Stimulated activated naive CD8-positive, alpha-beta T cell treated with anti-CD3 and anti-CD28 coated beads, Interleukin-15, amount 100 ng/mL, for 72 hours (primary cell): ENCODE data around the gene ATP1A2.

Experiments used
- ATAC-seq: fragments of 150-1000 bp; cut with Tn5 transposase; 2 replicates; pipeline ENCODE4 v1.10.0; 2021; ENCODE audit warnings: mild to moderate bottlenecking, moderate library complexity
- DNase-seq, 2 donors: peaks; one replicate each; pipeline ENCODE4 v3.0.0; 2021 to 2022
- H3K27ac Mint-ChIP-seq, 2 donors: one replicate each; pipeline ENCODE4 v1.8.0; 2022; ENCODE audit warnings: mild to moderate bottlenecking in 2 of 2, mixed read lengths in 2 of 2, moderate library complexity in 2 of 2
- H3K27me3 Mint-ChIP-seq: one replicate; pipeline ENCODE4 v1.8.0; 2022; ENCODE audit warnings: mixed read lengths
- H3K4me1 Mint-ChIP-seq: one replicate; pipeline ENCODE4 v1.8.0; 2022; ENCODE audit warnings: mild to moderate bottlenecking, mixed read lengths
- H3K4me3 Mint-ChIP-seq, 2 donors: one replicate each; pipeline ENCODE4 v1.8.0; 2022; ENCODE audit warnings: mild to moderate bottlenecking in 2 of 2, mixed read lengths in 2 of 2, moderate library complexity in 1 of 2
- H3K9me3 Mint-ChIP-seq, 2 donors: one replicate each; pipeline ENCODE4 v1.8.0; 2022; ENCODE audit warnings: mixed read lengths in 2 of 2

The ATP1A2 gene

GRCh38 chr1:160136121-160136925 lies 20.8 kb downstream of the ATP1A2 start:
- no peak for DNase-seq
- Mint-ChIP-seq H3K4me1 (no peaks in the 10 kb centered on the region), H3K27me3 (peaks cover 28% of the 10 kb centered on the region), H3K9me3 (no peaks in the 10 kb centered on the region), H3K27ac (no peak overlapping the region), H3K4me3 (no peak overlapping the region)
- ATAC-seq, result no peak

- Mint-ChIP-seq H3K4me1 (no peaks in the 10 kb centered on the region), H3K27me3 (peaks cover 26% of the 10 kb centered on the region), H3K27ac (no peak overlapping the region)
Measured at GRCh38 chr1:160136926-160137200, 21.3 kb downstream of the ATP1A2 start.

GRCh38 chr1:160137216-160137862 lies 21.8 kb downstream of the ATP1A2 start:
- Mint-ChIP-seq H3K27me3 (peaks cover 26% of the 10 kb centered on the region), H3K27ac (no peak overlapping the region), H3K4me1 (no peaks in the 10 kb centered on the region), H3K4me3 (no peak overlapping the region), H3K9me3 (no peaks in the 10 kb centered on the region)
- DNase-seq, result no peak
- ATAC-seq, result no peak

More at GRCh38 chr1:160136926-160137200, 21.3 kb downstream of the ATP1A2 start:
- H3K4me3 Mint-ChIP-seq, result no peak overlapping the region
- DNase-seq (no peak), ATAC-seq (no peak)
- H3K9me3 Mint-ChIP-seq, result no peaks in the 10 kb centered on the region

GRCh38 chr1:160139840-160140239 lies 24.3 kb downstream of the ATP1A2 start:
- H3K27me3 Mint-ChIP-seq, result peaks cover 27% of the 10 kb centered on the region
- ATAC-seq, result no peak
- H3K4me1 Mint-ChIP-seq, result no peaks in the 10 kb centered on the region
- no peak overlapping the region for H3K27ac Mint-ChIP-seq
- H3K4me3 Mint-ChIP-seq, result no peak overlapping the region
- DNase-seq, result no peak
- no peaks in the 10 kb centered on the region for H3K9me3 Mint-ChIP-seq

- peaks cover 31% of the 10 kb centered on the region for H3K27me3 Mint-ChIP-seq
Measured at GRCh38 chr1:160143695-160144094, 28.1 kb downstream of the ATP1A2 start.

GRCh38 chr1:160144921-160145320 lies 29.4 kb downstream of the ATP1A2 start:
- Mint-ChIP-seq H3K4me3 (no peak overlapping the region), H3K27me3 (peaks cover 25% of the 10 kb centered on the region), H3K27ac (no peak overlapping the region), H3K4me1 (no peaks in the 10 kb centered on the region), H3K9me3 (no peaks in the 10 kb centered on the region)
- DNase-seq (no peak), ATAC-seq (no peak)

More at GRCh38 chr1:160143695-160144094, 28.1 kb downstream of the ATP1A2 start:
- no peak for DNase-seq
- Mint-ChIP-seq H3K4me3 (no peak overlapping the region), H3K9me3 (no peaks in the 10 kb centered on the region), H3K4me1 (no peaks in the 10 kb centered on the region), H3K27ac (no peak overlapping the region)
- no peak for ATAC-seq

GRCh38 chr1:160146107-160146506 lies 30.5 kb downstream of the ATP1A2 start:
- H3K4me1 Mint-ChIP-seq, result no peaks in the 10 kb centered on the region
- no peaks in the 10 kb centered on the region for H3K9me3 Mint-ChIP-seq
- ATAC-seq (no peak), DNase-seq (no peak)
- peaks cover 21% of the 10 kb centered on the region for H3K27me3 Mint-ChIP-seq
- H3K27ac Mint-ChIP-seq, result no peak overlapping the region
- no peak overlapping the region for H3K4me3 Mint-ChIP-seq

- H3K27ac Mint-ChIP-seq, result no peak overlapping the region
Measured at GRCh38 chr1:160148121-160148520, 32.6 kb downstream of the ATP1A2 start.

GRCh38 chr1:160149233-160149632 lies 33.7 kb downstream of the ATP1A2 start:
- H3K9me3 Mint-ChIP-seq, result no peaks in the 10 kb centered on the region
- no peak overlapping the region for H3K27ac Mint-ChIP-seq
- H3K4me3 Mint-ChIP-seq, result no peak overlapping the region
- ATAC-seq (no peak), DNase-seq (no peak)
- H3K4me1 Mint-ChIP-seq, result no peaks in the 10 kb centered on the region
- H3K27me3 Mint-ChIP-seq, result peaks cover 7% of the 10 kb centered on the region

More at GRCh38 chr1:160148121-160148520, 32.6 kb downstream of the ATP1A2 start:
- H3K4me1 Mint-ChIP-seq, result no peaks in the 10 kb centered on the region
- DNase-seq (no peak), ATAC-seq (no peak)
- no peaks in the 10 kb centered on the region for H3K9me3 Mint-ChIP-seq
- peaks cover 8% of the 10 kb centered on the region for H3K27me3 Mint-ChIP-seq
- no peak overlapping the region for H3K4me3 Mint-ChIP-seq

GRCh38 chr1:160149716-160150115 lies 34.2 kb downstream of the ATP1A2 start:
- H3K27ac Mint-ChIP-seq, result no peak overlapping the region
- no peaks in the 10 kb centered on the region for H3K4me1 Mint-ChIP-seq
- DNase-seq (no peak), ATAC-seq (no peak)
- H3K27me3 Mint-ChIP-seq, result peaks cover 5% of the 10 kb centered on the region
- no peak overlapping the region for H3K4me3 Mint-ChIP-seq
- H3K9me3 Mint-ChIP-seq, result no peaks in the 10 kb centered on the region

GRCh38 chr1:160151303-160151702 lies 35.7 kb downstream of the ATP1A2 start, which contains the start of gene ATP1A4:
Gene ATP1A4, plus strand, starts transcription at chr1:160151603. Its CDS starts 438 bp downstream, at chr1:160152041.
- H3K27me3 Mint-ChIP-seq, result no peaks in the 10 kb centered on the region
- no peaks in the 10 kb centered on the region for H3K9me3 Mint-ChIP-seq
- no peak within 1 kb of the TSS for H3K4me3 Mint-ChIP-seq
- no peak within 1 kb of the TSS for H3K27ac Mint-ChIP-seq
- no peaks in the 10 kb centered on the region for H3K4me1 Mint-ChIP-seq
- ATAC-seq, result no peak
- DNase-seq, result no peak

- ATAC-seq, result no peak
- no peak for DNase-seq
- Mint-ChIP-seq H3K27ac (no peak overlapping the region), H3K27me3 (peaks cover 7% of the 10 kb centered on the region), H3K4me1 (no peaks in the 10 kb centered on the region), H3K4me3 (no peak overlapping the region), H3K9me3 (no peaks in the 10 kb centered on the region)
Measured at GRCh38 chr1:160154790-160155189, 39.2 kb downstream of the ATP1A2 start.

GRCh38 chr1:160156361-160156760 lies 40.8 kb downstream of the ATP1A2 start:
- H3K4me3 Mint-ChIP-seq, result no peak overlapping the region
- no peak overlapping the region for H3K27ac Mint-ChIP-seq
- ATAC-seq (no peak), DNase-seq (no peak)
- no peaks in the 10 kb centered on the region for H3K9me3 Mint-ChIP-seq
- peaks cover 7% of the 10 kb centered on the region for H3K27me3 Mint-ChIP-seq
- H3K4me1 Mint-ChIP-seq, result no peaks in the 10 kb centered on the region

- ATAC-seq, result no peak
- H3K27me3 Mint-ChIP-seq, result peaks cover 7% of the 10 kb centered on the region
Measured at GRCh38 chr1:160157174-160157573, 41.6 kb downstream of the ATP1A2 start.

GRCh38 chr1:160158031-160158430 lies 42.5 kb downstream of the ATP1A2 start:
- Mint-ChIP-seq H3K27ac (peak overlapping the region in 1 of 2 donors; percentile 80), H3K27me3 (peaks cover 7% of the 10 kb centered on the region), H3K4me1 (no peaks in the 10 kb centered on the region), H3K4me3 (no peak overlapping the region), H3K9me3 (no peaks in the 10 kb centered on the region)
- ATAC-seq (no peak), DNase-seq (no peak)

More at GRCh38 chr1:160157174-160157573, 41.6 kb downstream of the ATP1A2 start:
- H3K4me1 Mint-ChIP-seq, result no peaks in the 10 kb centered on the region
- H3K9me3 Mint-ChIP-seq, result no peaks in the 10 kb centered on the region
- no peak for DNase-seq
- no peak overlapping the region for H3K27ac Mint-ChIP-seq
- no peak overlapping the region for H3K4me3 Mint-ChIP-seq

GRCh38 chr1:160158534-160158933 lies 43.0 kb downstream of the ATP1A2 start:
- Mint-ChIP-seq H3K9me3 (no peaks in the 10 kb centered on the region), H3K27me3 (peaks cover 7% of the 10 kb centered on the region), H3K27ac (no peak overlapping the region), H3K4me1 (no peaks in the 10 kb centered on the region), H3K4me3 (no peak overlapping the region)
- DNase-seq (no peak), ATAC-seq (no peak)
